Peyer's patch (tissue), 4 donors: ENCODE results near the gene MYRIP. TPM values are rescaled to one million over a fixed set of nuclear protein-coding genes. Genes with fewer than 3 reads are reported as not detected.

Experiments
- DNase-seq, 3 donors: peaks; one replicate each; pipeline ENCODE4 v3.0.0-alpha.2; 2017 to 2019
- H3K27ac ChIP-seq, 4 donors: fragments of 200-600 bp; sonication (generic); one replicate each; pipeline ENCODE4 v1.5.1; 2016 to 2019
- H3K27me3 ChIP-seq, 2 donors: fragments of 200-600 bp; sonication (generic); one replicate each; pipeline ENCODE4 v1.5.1; 2019
- H3K36me3 ChIP-seq, 3 donors: fragments of 200-600 bp; sonication (generic); one replicate each; pipeline ENCODE4 v1.5.1; 2016 to 2019
- H3K4me1 ChIP-seq, 4 donors: fragments of 200-600 bp; sonication (generic); one replicate each; pipeline ENCODE4 v1.5.1; 2016 to 2019
- H3K4me3 ChIP-seq, 4 donors: fragments of 200-600 bp; sonication (generic); 1 replicate in 3 of 4; 2 replicates in 1 of 4; pipeline ENCODE4 v1.5.1; 2016 to 2019; ENCODE audit warnings: mild to moderate bottlenecking in 1 of 4
- H3K9me3 ChIP-seq, 4 donors: fragments of 200-600 bp; sonication (generic); one replicate each; pipeline ENCODE4 v1.5.1; 2016 to 2019; ENCODE audit warnings: mild to moderate bottlenecking in 1 of 4
- CTCF ChIP-seq, 6 experiments: fragments of 450-650 bp in 4 of 6; fragments of 200-600 bp in 2 of 6; sonication (generic) in 1 of 6; IDR thresholded peaks; one replicate each; pipeline ENCODE4 v1.5.1; 2017 to 2019; ENCODE audit warnings: antibody characterized with exemption in 6 of 6, mild to moderate bottlenecking in 3 of 6, moderate library complexity in 1 of 6
- POLR2A ChIP-seq, 2 donors: fragments of 450-650 bp; IDR thresholded peaks; one replicate each; pipeline ENCODE4 v1.5.1; 2017; ENCODE audit warnings: antibody characterized with exemption in 2 of 2, mild to moderate bottlenecking in 2 of 2, moderate library complexity in 2 of 2
- total RNA-seq, 4 donors: library from RNA; depleted of rRNA; stranded (reverse); fragments of >200 nt; gene quantifications; one replicate each; pipeline ENCODE4 v1.1.0, GENCODE V29; 2016

MYRIP gene
- total RNA-seq, 4 donors from 2014 or later, result 6.0 to 12.4 (median 8.3) TPM

- Histone ChIP-seq H3K4me3 (no peak overlapping the region), H3K4me1 (no peaks in the 10 kb centered on the region), H3K27me3 (no peaks in the 10 kb centered on the region), H3K9me3 (no peaks in the 10 kb centered on the region), H3K27ac (no peak overlapping the region), H3K36me3 (no peaks in the 10 kb centered on the region)
- TF ChIP-seq POLR2A (IDR thresholded peaks at IDR 0.05) (no peak), CTCF (IDR thresholded peaks at IDR 0.05) (no peak)
- no peak for DNase-seq
These were observed 439.8 kb downstream of the MYRIP start for GRCh38 chr3:40249168-40249567.

GRCh38 chr3:40254491-40254890 lies 445.1 kb downstream of the MYRIP start:
- Histone ChIP-seq H3K36me3 (no peaks in the 10 kb centered on the region), H3K4me1 (no peaks in the 10 kb centered on the region), H3K27me3 (no peaks in the 10 kb centered on the region), H3K27ac (no peak overlapping the region), H3K9me3 (no peaks in the 10 kb centered on the region), H3K4me3 (no peak overlapping the region)
- TF ChIP-seq POLR2A (IDR thresholded peaks at IDR 0.05) (no peak), CTCF (IDR thresholded peaks at IDR 0.05) (no peak)
- DNase-seq, result no peak

GRCh38 chr3:40254891-40255290 lies 445.5 kb downstream of the MYRIP start:
- Histone ChIP-seq H3K4me3 (no peak overlapping the region), H3K9me3 (no peaks in the 10 kb centered on the region), H3K4me1 (no peaks in the 10 kb centered on the region), H3K36me3 (no peaks in the 10 kb centered on the region), H3K27ac (no peak overlapping the region), H3K27me3 (no peaks in the 10 kb centered on the region)
- no peak for TF ChIP-seq POLR2A (IDR thresholded peaks at IDR 0.05)
- TF ChIP-seq CTCF (IDR thresholded peaks at IDR 0.05), result no peak
- no peak for DNase-seq

- Histone ChIP-seq H3K4me3 (no peak overlapping the region), H3K36me3 (no peaks in the 10 kb centered on the region), H3K27me3 (no peaks in the 10 kb centered on the region), H3K4me1 (no peaks in the 10 kb centered on the region), H3K9me3 (no peaks in the 10 kb centered on the region), H3K27ac (no peak overlapping the region)
- TF ChIP-seq POLR2A (IDR thresholded peaks at IDR 0.05) (no peak), CTCF (IDR thresholded peaks at IDR 0.05) (no peak)
- DNase-seq, result no peak
These were observed 446.1 kb downstream of the MYRIP start for GRCh38 chr3:40255532-40255931.

GRCh38 chr3:40258064-40258463 lies 448.7 kb downstream of the MYRIP start:
- Histone ChIP-seq H3K9me3 (no peaks in the 10 kb centered on the region), H3K4me3 (no peak overlapping the region), H3K36me3 (no peaks in the 10 kb centered on the region), H3K27me3 (no peaks in the 10 kb centered on the region), H3K4me1 (no peaks in the 10 kb centered on the region), H3K27ac (no peak overlapping the region)
- DNase-seq, result no peak
- TF ChIP-seq CTCF (IDR thresholded peaks at IDR 0.05) (no peak), POLR2A (IDR thresholded peaks at IDR 0.05) (no peak)

GRCh38 chr3:40258555-40258954 lies 449.1 kb downstream of the MYRIP start:
- no peaks in the 10 kb centered on the region for H3K27me3 ChIP-seq
- H3K4me1 ChIP-seq, result no peaks in the 10 kb centered on the region
- TF ChIP-seq POLR2A (IDR thresholded peaks at IDR 0.05) (no peak), CTCF (IDR thresholded peaks at IDR 0.05) (no peak)
- H3K4me3 ChIP-seq, result no peak overlapping the region
- no peaks in the 10 kb centered on the region for H3K9me3 ChIP-seq
- H3K36me3 ChIP-seq, result no peaks in the 10 kb centered on the region
- no peak for DNase-seq
- H3K27ac ChIP-seq, result no peak overlapping the region
